Hematopoietic multipotent progenitor cell (in vitro differentiated cells): ENCODE data around the gene RPP25L. TPM values are rescaled to one million over a fixed set of nuclear protein-coding genes. Genes with fewer than 3 reads are reported as not detected.

Experiments
- DNase-seq, 3 donors: peaks; one replicate each; pipeline ENCODE4 v3.0.0-alpha.2; 2011 to 2015; ENCODE audit warnings: low read depth in 2 of 3, low spot score in 2 of 3
- total RNA-seq: library from RNA; depleted of rRNA; stranded (reverse); fragments of >200 nt; gene quantifications from one replicate; pipeline ENCODE4 v1.2.3, GENCODE V29; 2012

The RPP25L gene
- total RNA-seq, 1 donor: 61.7 TPM

DNA sequence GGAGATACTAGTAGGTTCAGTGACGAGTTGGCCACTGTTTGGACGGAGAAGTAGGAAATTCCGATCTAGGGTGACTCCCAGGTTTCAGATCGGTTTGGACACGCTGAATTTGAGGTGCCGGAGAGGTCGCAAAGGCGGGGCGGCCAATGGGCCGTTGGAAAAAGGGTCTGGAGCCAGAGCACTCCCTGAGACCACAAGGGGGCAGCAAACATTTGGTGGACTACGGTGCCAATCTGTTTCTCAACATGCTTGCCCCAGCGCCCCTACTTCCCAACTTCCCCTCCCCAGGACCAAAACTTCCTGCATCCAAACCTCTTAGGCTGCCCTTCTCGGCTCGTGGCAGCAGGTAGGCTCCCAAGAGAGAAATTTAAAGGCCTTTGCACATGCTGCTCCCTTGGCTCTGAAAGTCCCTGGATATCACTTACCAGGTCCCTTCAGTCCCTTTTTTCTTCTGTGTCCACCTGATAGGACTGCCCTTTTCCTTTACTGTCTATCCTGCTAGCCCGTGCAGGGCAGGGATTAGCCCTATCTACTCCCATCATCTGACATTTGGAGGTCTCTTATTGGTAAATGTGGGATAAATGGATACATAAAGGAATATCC is 992 bp upstream of the RPP25L start:
- DNase-seq: peak in 2 of 3 donors; percentile 76 to 87

DNA sequence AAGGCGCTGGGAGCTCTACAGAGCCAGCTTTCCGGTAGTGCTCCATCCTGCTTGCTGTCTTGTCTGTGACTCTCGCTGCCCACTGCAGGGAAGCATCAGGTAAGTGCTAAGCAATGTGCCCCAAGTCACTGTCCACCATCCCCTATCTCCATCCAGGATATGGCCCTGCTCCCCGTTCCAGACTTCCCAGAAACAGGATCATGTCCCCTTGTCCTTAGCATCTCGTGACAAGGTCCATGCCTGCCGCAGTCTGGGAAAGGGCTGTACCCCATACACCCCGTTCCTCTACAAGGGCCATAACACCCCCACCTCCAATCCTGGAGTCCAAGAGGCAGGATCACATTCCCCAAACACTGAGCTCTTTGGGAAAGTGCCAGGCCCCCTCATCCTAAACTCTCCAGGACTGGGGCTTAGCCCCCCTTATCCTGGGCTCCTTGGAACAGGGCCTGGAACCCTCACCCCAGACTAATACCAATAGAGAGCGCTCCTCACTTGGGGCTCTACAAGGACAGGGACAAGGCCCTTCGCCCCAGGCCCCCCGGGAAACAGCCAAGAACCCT is 566 bp downstream of the RPP25L start:
- no peak for DNase-seq

GRCh38 chr9:34610434-34611206 is 1.3 kb downstream of the RPP25L start:
- no peak for DNase-seq

- no peak for DNase-seq
These were observed 4.6 kb downstream of the RPP25L start for GRCh38 chr9:34607331-34607730.

- DNase-seq: no peak
These were observed 5.0 kb downstream of the RPP25L start for GRCh38 chr9:34606905-34607304.

- no peak for DNase-seq
These were observed 5.7 kb downstream of the RPP25L start for GRCh38 chr9:34606190-34606589.

DNA sequence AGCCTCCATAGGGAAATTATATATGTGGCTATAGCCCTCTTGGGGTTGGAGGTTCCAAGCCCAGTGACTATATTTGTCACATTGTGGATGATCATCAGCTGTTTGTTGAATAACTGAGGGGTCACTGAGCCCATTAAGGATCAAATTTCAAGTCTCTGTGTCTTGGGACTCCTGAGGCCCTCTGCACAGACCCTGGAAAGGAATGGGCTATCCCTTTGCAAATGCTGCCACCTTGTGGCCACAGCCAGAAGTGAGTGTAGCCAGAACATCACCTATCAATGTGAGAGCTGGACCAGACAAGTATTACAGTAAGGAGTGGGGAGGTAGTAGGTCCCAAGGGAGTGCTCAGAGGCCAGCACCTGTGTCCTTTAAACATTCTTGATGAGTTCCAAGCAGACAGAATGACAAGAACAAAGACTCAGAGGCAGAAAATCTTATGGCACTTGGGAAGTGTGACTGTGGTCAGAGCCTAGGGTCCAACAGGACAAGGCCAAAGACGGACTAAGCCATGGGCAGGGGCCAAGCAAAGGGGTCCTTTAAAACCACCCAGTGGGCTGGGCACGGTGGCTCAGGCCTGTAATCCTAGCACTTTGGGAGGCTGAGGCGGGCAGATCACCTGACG is 8.2 kb downstream of the RPP25L start:
- peak; percentile 52 to 90 (median 63) for DNase-seq

GRCh38 chr9:34601937-34602573 is 9.8 kb downstream of the RPP25L start:
- no peak for DNase-seq

DNA sequence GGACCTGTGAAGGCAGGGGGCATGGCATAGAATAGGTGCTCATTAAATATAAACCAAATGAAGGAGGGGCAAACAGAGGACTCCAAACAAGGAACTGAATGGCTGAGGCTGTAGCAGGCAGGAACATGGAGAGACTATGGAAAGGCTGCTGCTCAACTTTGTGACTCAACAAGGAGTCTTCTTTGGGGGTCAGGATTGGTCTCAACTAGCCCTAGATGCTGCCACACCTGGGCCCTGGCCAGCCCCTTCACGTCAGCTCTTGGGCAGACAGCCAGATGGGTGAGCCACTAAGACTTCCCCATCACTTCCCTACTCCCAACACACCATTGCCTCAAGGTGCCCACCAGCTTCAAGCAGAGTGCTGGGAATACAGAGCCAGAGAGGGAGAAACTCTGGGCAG is 11.0 kb downstream of the RPP25L start:
- DNase-seq: no peak

GRCh38 chr9:34599546-34599945 is 12.4 kb downstream of the RPP25L start:
- DNase-seq: no peak

- DNase-seq: no peak
These were observed 17.7 kb downstream of the RPP25L start for GRCh38 chr9:34594177-34594576.

DNA sequence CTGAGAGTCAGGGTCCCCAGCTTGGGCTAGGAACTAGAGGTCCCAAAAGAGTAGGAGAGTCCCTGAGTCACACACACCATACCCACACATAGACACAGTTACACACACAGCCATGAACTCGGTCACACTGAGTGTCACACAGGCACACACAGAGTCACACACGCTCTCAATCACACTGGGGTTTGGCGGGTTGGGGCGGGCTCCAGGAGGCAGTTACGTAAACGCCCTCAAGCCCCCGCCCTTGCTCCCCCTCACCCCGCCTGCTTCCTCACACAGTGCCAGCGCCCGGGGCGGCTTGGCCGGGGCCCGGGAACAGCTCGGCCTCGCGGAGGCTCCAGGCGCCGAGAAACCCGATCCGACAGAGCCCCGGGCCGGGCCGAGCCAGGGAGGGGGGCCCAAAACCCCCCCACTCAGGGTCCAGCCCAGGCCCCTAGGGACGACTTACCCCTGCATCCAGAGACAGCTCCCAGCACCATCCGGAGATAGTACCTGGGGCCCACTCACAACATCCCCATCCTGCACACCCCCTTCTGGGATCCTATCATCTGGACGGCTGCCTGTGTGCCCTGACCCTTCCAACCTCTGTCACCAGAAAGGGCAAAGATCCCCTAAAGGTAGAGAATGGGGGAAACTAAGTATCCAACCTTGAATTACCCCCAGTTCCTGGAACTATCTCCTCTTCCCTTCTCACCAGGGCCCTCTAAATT is 18.8 kb downstream of the RPP25L start:
- DNase-seq: peak in 2 of 3 donors; percentile 54 to 62

DNA sequence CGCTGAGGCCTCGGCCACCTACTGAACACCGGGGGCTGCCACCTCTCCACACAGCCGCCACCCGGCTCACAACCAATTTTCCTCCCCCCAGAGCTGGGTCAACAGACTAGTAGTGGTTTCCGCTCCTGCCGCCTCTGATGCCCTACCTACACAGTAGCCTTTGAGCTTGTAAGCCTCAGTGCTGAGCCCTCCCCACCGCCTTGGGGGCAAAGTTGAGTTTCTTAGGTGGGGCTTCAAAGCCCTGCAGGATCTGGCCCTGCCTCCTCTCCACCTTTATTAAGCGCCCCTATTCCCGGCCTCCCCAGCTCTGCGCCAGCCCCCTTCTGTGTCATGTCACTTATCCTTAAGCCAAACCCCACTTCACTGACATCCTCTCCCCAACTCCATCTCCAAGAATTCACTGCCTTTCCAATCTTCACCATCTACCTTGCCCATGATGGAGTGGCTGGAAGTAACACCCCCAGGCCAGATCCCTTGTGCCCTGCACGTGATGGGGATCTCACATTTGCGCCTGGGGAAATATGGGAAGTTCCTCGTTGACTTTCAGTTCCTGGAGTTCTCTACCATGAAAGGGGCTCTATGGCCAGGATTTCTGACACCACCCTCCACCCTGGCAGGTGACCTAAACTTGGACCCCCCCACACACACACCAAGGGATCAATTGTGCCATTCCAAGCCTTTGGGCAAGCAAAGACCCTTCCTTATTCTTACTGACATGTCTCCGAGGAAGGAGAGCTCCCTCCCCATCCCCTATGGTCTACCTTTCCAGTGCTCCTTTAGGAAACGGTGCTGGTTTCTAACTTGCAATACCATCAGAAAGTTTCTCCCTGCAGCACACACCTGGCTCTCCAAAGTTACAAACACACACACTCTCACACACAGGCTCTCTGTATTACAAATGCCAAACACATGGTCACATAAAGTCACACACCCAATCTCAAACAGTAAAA is 19.7 kb downstream of the RPP25L start:
- no peak for DNase-seq

DNA sequence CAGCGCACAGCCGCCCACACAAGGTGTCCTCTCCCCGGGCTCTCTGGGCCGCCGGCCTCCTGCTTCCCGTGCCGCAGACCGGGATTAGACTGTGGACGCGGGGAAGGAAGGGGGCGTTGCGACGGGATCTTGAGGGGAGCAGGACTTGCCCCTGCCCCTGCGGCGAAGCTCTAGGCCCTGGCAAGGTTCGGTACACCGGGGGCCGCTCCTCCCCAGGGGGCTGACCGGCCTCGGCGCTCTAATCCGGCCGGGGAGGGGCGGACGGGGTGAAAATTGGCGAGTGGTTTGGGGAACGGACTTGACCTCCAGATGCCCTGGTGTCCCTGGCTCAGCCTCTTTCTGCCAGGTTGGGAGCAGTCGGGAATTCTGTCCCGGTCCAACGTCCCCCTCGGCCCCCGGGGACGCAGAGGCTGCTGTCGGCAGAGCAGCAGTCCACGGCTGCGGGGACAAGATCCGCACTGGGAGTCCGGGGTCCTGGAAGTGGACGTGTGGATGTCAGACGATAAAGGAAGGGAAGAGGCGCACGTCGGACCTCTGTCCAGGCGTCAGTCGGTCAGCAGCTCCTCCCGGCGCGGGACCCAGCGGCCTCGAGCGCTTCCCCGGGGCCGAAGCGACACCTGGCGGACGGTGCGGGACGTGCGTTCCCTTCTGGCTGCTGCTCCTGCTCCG is 20.5 kb downstream of the RPP25L start:
- peak; percentile 54 to 70 (median 55) for DNase-seq

DNA sequence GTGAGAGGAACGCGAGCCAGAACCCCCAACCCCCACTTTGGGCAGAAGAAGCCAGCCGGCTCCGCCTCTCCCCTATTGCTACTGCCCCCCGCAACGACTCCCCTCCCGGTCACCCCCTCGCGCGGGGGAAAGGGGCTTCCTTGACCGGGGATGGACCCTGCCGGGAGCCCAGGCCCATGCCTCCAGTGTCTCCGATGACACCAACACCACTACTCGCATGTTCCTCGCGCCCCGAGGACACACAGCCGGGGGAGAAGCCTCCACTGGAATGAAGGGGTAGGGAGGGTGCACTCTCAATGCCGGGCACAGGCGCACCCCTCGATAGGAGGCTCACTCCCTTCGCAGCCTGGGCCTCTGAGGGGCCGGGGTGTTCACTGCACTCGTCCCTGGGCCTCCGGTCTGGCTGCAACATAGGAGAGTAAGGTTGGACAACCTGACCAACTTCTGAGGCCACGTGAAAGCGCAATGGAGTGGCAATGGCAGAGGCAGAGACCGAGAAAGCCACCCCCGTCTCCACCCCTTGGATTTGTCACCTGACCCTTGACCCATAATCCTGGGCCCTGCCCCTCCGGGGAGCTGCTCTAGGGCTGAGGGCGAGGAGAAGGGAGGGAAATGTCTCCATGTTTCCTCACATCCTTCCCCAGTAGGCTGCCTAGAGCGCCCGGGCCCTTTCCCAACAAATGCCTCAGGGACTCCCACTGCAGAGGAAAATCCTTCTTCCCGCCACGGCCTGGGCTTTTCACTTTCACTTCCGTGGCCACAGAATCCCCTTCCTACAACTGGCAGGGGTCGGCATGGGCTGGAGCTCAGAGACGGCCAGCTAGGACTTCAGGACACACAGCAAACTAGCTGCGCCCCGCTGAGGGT is 21.3 kb downstream of the RPP25L start:
- no peak for DNase-seq

DNA sequence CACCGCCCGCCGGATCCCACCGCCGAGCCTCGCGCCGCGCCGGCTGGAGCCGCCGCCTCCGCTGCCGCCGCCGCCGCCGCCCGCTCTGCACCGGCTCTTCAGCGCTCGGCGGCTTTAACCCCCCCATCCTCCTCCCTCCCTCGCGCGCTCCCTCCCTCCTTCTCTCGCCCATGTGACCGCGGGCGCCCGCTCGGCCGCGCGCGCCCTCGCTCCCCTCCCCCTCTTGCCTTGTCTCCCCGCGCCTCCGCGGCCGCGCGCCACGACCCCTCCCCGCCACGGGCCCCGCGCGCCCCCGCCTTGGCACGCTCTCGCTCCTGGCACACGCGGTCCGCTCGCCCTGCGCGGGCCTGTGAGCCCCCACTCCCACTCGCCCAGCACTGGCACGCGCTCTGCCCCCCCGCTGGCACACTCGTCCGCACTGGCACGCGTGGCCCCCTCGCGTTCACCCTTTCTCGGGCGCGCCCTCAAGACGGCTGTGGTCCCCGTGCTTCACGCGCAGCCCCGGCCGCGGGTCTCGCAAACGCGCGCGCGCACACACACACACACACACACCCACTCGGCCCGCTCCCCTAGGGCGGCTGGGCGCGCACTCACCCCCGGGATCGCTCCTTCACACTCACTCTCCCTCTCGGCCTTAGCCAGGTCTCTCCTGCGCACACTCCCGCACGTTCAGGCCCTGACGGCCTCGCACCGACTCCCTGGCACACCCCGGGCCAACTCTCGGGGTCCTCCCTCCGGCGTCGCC is 22.1 kb downstream of the RPP25L start, which contains the start of gene CNTFR:
Gene CNTFR, minus strand, starts transcription at position 89 of the 745 bp plus-strand sequence. CDS start 20,743 bp downstream, outside the sequence.
- DNase-seq: no peak
